HG03139 (cell line): ENCODE results near the gene ATF2.

ENCODE experiments used
- ATAC-seq: cut with Tn5 transposase; IDR thresholded peaks from one replicate; pipeline ENCODE4 v1.9.1; 2021; ENCODE audit not compliant: unreplicated experiment

Gene ATF2

DNA sequence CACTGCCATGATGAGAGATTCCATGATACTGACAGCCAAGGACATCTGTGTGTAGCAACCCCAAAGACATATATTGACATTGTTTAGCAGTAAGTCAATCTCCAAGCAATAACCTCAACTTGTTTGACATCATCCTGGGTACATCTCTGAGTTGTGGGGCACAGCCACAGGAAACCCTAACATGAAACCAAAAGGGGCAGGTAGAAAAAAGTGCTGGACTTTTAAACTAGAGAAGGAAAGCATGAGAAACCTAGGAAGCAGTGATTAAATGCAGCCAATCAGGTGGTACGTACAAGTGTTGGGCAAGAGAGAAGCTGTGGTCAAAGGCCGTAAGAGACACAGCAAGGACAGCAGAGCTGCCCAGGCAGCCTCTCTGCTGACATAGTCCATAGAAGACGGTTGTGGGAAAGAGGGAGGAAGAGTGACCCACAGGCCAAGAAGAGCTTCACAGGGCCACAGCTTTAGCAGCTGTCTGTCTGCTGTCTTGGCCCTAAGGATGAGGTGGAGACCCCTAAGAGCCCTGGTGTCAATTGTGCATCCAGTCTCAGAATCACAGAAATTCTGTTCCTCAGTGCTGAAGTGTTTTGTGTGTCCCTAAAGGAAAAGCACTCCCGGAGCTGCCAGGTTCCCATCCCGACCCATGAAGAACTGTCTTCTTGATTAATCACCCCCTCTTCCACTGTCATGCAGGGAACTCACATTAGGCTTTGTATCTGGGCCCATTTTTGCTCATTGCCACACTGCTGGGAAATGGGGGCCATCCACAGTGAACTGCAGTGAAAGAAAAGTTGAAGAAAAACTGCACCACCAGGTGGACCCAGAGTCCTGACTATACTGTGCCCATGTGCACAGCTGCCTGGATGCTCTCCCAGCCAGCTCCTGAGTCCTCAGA lies 137.4 kb downstream of the ATF2 start:
- ATAC-seq: no peak

DNA sequence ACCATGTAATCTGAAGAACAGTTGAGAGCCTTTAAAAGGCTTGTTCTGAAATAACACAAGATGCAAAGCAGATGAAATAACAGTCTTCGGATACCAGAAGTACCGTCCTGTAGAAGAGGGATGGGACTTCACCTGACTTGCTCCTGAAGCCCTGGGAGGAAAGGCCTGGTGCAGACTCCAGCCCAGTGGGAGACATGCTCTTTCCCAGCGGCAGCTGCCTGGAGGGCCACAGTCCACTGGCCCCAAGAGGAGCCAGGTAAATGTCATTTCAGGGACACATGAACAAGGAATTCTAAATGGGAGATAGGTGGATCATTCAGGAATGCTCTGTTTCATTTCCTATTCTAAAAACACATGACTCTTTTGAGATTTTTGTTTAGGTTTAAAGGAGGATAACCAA lies 140.2 kb downstream of the ATF2 start:
- no peak for ATAC-seq

DNA sequence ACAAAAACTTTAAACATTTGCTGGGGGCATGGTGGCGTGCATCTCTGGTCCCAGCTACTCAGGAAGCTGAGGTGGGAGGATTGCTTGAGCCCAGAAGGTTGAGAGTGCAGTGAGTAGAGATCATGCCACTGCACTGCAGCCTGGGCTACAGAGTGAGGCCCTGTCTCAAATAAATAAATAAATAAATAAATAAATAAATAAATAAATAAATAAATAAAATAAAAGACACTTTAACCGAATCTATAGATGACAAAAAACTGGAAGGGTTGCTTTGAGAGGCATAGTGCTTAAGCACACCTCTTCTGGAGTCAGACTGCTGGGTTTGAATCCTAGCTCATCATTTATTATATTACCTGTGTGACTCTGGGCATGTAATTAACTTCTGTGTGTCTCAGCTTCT lies 141.6 kb downstream of the ATF2 start:
- no peak for ATAC-seq

DNA sequence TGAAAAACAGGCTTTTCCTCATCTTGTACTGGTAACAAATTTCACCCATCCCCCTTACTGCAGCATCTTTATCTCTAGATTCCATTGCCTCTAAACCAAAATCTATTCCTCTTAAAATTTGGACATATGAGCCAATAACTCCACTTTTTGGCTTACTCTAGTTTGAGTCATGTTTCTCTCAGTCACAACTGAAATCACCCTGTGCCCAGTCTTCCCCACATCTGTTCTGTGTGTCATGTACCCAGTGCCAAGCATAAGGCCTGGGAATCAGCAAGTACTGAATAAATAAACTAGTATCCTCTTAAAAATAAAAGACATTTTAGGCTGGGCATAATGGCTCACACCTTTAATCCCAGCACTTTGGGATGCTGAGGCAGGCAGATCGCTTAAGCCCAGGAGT lies 142.1 kb downstream of the ATF2 start:
- no peak for ATAC-seq

DNA sequence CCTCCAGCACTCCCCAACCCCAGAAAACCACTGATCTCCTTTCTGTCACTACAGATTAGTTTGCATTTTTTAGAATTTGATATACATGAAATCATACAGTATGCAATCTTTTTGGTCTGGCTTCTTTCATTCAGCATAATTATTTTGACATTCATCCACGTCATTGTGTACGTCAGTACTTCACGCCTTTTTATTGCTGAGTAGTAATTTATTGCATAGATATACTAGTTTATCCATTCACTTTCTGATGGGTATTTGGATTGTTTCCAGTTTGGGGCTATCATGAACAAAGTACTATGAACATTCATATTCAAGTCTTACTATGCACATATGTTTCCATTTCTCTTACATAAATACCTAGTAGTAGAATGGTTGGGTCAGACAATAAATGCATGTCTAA lies 142.8 kb downstream of the ATF2 start:
- ATAC-seq: no peak

DNA sequence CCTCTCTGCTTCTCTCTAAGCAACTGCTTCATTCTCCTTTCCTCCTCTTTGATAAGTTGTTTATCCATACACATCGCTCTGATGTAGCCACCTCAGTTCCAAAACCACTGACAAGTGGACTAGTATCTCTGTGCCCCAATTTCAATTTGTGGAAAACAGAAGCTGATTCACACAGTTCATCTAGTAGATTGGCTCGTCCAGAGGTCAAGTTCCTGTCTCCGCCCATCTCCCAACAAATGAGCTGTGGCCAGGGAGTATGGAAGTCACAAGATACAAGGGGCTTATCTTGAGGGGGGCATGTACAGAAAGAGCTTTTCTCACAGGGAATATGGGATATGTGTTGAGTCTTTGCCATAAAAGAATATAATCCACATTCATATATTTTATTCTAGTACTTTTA lies 145.1 kb downstream of the ATF2 start:
- ATAC-seq: no peak
